PC-9 (cell line): ENCODE measurements around the gene IL2RA.

ENCODE experiments used
- CTCF ChIP-seq: fragments of 200-600 bp; sonication (generic); conservative IDR thresholded peaks from 2 replicates; pipeline ENCODE4 v1.6.1; 2017; ENCODE audit warnings: mixed run types, antibody characterized with exemption, mild to moderate bottlenecking, moderate library complexity
- EZH2 ChIP-seq: fragments of 200-600 bp; sonication (generic); IDR thresholded peaks from 2 replicates; pipeline ENCODE4 v1.8.0; 2017; ENCODE audit warnings: antibody characterized with exemption, low read depth

- TF ChIP-seq CTCF (no peak), EZH2 (no peak)
Measured at GRCh38 chr10:6047847-6048246, 14.3 kb downstream of the IL2RA start.
